Stimulated activated CD4-positive, alpha-beta T cell treated with anti-CD3 and anti-CD28 coated beads, Interleukin-4, amount 100 ng/mL, for 1 hour (primary cell): ENCODE results near the gene SHCBP1.

Experiments
- DNase-seq: peaks from one replicate; pipeline ENCODE4 v3.0.0-alpha.2; 2020

SHCBP1 gene

GRCh38 chr16:46614006-46614405 lies 7.2 kb downstream of the SHCBP1 start:
- DNase-seq: no peak

- DNase-seq: no peak
Observed at GRCh38 chr16:46613352-46613751, 7.8 kb downstream of the SHCBP1 start.

DNA sequence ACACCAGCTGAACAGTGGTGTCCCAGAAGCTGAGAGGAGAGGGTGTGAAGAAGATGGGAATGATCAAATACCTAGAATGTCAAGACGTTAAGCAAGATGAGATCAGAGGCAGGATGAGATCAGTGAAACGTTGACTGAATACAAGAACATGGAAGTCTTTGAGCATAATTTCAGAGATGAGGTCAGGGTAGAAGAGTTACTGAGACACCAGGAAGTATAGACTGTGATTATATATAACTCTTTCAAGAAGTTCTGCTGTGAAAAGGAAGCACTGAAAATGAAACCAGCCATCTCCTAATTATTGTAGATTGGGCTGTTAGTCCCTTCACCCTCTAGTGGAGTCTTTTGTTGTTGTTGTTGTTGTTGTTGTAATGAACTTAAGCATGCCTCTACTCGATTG lies 9.1 kb downstream of the SHCBP1 start:
- DNase-seq: no peak

DNA sequence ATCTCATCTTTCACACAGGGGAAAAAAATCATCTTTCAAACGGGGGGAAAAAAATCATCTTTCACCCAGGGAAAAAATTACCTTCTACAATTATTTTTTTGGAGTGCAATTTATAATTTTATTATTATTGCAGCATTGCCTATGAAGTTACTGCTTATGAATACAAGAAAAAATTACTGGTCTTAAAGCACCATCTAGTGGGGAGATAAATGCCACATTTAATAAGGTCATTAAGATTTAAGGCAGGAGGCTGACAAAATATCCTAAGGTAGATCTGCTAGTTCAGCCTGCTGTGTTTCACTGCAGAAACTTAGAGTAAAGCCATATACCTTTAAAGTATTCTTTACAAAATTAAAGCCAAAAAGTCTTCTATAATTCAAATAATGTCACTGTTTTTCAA lies 13.7 kb downstream of the SHCBP1 start:
- DNase-seq: no peak

DNA sequence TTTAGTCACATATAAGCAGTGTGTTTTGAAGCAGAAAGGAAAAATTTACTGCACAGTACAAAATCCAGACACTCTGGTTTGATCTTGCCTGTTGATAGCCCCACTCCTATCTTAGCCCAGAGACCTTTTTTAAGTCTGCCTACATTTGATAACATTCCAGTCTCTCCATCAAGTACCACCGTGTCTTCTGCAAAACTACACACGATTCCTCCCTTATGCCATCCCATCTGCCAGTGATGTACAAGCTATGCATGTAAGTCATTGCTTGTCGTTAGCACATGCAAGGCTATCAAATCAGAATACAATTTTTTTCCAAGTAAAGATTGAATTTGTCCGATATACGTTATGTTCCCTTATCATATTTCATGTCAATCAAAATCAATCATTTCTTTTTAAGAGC lies 14.9 kb downstream of the SHCBP1 start:
- no peak for DNase-seq

DNA sequence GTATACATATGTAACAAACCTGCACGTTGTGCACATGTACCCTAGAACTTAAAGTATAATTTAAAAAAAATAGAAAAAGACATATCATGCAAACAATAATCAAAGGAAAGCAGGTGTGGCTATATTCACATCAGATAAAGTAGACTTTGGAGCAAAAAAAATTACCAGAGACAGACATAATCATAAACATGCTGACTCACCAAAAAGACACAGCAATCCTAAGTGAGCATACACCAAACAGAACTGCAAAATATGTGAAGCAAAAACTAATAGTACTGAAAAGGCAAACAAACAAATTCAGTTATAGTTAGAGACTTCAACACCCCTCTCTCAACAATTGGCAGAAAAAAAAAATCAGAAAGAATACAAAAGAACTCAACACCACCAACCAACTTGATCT lies 29.9 kb downstream of the SHCBP1 start:
- DNase-seq: no peak

- no peak for DNase-seq
Observed at GRCh38 chr16:46586011-46586577, 35.1 kb downstream of the SHCBP1 start.

- DNase-seq: no peak
Observed at GRCh38 chr16:46583036-46583435, 38.1 kb downstream of the SHCBP1 start.

DNA sequence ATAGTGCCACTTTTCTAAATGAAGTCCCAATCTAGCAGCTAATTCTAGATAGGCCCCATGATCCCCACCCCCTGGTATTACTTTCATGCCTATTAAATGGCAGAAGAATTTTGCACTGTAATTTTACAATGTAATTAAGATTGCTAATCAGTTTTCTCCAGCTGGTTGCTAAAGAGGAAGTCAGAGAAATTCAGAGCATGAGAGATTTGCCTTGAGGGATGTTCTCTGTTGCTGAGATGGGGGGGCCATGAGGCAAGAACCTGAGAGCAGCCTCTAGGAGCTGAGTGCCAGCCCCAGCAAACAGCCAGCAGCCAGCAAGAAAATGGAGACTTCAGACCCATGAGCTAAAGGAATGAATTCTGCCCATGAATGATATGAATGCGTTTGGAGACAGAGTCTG lies 38.9 kb downstream of the SHCBP1 start:
- DNase-seq: no peak

DNA sequence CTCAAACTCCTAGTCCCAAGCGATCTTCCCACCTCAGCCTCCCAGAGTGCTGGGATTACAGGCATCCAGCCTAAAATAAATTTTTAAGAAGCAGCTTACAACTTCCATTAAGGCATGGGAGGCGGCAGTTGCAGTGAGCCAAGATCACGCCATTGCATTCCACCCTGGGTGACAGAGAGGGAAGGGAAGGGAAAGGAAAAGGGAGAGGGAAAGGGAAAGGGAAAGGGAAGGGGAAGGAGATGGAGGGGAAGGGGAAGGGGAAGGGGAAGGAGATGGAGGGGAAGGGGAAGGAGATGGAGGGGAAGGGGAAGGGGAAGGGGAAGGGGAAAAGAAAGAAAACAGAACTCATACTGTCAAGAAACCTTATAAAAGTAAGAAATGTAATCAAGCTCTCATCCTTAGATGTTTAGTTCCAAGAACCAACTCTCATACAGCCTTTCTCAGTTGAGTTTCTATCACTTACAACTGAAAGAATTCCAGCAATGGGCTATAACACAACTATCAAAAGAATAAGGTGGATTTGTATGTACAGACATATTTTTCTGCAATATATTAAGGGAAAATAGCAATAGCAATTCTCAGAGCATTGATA lies 43.1 kb downstream of the SHCBP1 start:
- no peak for DNase-seq

DNA sequence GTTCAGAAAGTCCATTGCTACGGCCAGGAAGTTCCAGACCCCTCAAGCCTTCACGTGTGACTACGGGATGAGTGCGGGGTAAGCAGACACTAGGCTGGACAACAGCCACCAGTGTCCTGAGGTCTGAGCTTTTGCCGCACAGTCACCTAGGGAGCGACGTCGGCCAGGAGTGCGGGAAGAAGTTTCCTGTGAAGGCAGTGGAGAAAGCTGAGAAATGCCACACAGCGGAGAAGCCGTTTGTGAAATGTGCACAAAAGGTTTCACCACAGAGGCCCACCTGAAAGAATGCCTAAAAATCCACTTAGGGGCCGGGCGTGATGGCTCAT lies 47.4 kb downstream of the SHCBP1 start:
- no peak for DNase-seq

DNA sequence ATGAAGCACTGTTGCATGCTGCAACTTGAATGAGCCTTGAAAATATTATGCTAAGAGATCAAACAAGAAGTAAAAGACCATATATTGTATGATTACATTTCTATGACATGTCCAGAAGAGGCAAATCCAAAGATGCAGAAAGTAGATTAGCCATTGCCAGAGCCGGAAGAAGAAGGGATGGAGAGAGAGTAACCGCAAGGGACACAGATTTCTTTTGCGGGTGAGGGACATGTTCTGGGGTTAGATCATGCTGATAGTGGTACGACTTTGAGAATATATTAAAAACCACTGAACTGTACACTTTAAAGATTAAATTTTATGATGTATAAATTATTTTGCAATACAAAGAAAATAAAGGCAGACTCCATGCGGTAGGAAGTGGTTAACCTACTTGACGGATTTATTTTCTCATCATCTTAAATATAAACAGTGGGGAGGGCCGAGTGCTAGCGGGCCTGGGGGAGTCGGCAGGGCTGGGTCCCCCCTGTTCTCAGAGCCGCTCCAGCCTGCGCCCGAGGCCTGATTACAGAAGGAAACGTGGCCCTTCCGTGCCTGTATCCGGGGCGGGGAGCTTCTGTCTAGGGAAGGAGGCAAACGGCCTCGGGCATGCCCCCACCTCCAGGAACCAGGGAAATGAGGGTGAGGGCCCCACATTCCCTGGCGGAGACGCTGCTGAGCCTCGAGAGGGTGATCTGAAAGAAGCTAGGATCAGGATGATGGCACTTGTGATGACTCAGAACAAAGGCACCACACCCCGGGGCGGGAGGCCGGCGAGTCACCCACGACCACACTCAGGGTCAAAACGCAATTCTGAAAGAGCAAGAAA lies 48.0 kb downstream of the SHCBP1 start:
- no peak for DNase-seq

DNA sequence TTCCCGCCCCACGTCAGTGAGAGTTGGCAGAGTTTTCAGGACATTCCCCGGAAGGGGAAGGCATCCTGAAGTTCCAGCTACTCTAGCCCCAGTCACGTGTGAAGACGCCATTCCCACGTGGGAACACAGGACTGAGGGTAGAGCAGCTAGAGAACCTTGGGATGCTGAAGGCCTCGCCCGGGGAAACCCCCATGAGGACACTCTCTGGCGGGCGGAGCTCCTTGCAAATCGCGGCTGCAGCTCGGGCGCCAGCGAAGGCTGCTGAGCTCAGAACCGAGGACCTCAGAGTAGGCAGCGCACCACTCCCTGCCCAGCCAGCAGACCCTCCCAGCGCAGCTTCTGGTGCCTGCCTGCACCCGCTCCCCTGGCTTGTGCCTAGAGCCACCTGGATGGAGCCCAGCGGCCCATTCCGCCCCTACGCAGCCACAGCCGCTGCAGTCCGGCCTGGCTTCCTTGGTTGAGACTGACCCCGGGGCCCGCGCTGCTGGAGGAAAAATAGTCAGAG lies 51.9 kb downstream of the SHCBP1 start:
- DNase-seq: no peak

DNA sequence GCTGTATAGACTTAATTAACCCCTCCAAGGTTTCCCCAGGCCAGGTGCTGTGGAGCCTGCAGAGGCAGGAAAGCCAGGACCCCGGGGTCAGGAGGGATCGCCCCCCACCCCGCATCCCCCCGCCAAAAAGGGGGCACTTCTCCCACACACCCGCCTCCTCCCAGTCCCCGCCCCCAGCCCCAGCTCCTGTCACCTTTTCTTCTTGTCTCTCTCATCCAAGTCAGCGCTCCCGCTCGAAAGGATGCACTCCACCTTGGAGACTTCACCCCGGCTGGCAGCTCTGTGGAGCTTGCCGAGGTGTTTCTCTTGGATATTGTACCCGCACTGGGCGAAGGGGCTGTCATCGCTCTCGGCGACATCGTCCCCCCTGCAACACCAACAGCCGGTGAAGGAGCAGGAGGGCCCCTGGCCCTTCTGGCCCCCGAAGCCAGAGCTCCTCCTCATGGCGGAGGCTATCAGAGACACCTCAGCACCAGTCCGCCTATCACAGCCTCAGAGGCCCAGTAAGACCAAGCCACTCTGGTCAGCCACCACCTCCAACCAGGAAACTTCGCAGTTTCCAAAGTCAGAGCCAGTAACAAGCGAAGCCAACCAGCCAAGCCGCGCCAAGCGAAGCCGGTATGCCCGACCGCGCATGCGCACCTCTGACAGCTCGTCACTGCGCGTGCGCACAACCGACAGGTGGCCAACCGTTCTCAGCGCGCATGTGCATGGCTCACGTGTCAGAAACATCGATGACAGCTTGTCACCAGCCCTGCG lies 52.5 kb downstream of the SHCBP1 start:
- DNase-seq: no peak

GRCh38 chr16:46562979-46563378 lies 58.2 kb downstream of the SHCBP1 start:
- DNase-seq: no peak

- DNase-seq: no peak
Observed at GRCh38 chr16:46558018-46558417, 63.2 kb downstream of the SHCBP1 start.

GRCh38 chr16:46555951-46556350 lies 65.2 kb downstream of the SHCBP1 start:
- no peak for DNase-seq

DNA sequence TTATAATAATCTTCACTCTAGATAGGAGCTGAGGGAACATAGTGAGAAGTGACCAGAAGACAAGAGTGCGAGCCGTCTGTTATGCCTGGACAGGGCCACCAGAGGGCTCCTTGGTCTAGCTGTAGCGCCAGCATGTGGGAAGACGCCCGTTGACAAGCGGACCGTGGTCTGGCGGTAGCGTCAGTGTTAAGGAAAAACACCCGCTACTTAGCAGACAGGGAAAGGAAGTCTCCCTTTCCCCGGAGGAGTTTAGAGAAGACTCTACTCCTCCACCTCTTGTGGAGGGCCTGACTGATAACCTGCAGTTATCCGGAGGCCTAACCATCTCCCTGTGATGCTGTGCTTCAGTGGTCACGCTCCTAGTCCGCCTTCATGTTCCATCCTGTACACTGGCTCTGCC lies 66.7 kb downstream of the SHCBP1 start:
- DNase-seq: peak; percentile 47

GRCh38 chr16:46549477-46549876 lies 71.7 kb downstream of the SHCBP1 start:
- DNase-seq: no peak
